Tibial nerve (tissue), 4 donors: ENCODE measurements around the gene NUPR1.

ENCODE experiments used
- EP300 ChIP-seq, 2 donors: sonication (generic); formaldehyde crosslinking; IDR thresholded peaks; one replicate each; pipeline ENCODE4 v1.6.1; 2017; ENCODE audit warnings: antibody characterized with exemption in 2 of 2, mild to moderate bottlenecking in 1 of 2
- TF ChIP-seq, protein P1 (sequence below), 5 experiments: fragments of 200-600 bp in 3 of 5; fragments of 450-650 bp in 2 of 5; sonication (generic) in 3 of 5; IDR thresholded peaks; one replicate each; pipeline ENCODE4 v1.5.1; 2016 to 2019; ENCODE audit warnings: antibody characterized with exemption in 5 of 5, mild to moderate bottlenecking in 3 of 5, moderate library complexity in 2 of 5

DNA sequence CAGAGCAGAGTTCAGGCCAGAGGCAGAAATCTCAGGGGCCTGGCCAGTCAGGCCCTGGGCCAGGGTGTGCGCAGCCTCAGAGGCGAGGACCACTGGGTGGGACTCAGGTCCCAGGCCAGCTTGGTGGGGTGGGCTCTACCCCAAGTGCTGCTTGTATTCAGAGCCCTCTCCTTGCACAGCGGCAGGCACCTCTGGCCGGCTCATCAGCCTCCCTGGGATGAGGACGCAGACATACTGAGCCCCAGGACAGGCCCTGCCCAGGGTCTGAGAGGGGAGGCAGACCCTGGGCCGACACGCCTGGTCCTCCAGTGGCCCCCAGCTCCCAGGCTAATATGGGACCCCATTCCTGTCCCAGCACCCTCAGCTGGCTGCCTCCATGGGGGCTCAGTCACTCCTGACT is 24.5 kb downstream of the NUPR1 start:
- no peak for TF ChIP-seq EP300 (IDR thresholded peaks at IDR 0.05)
- TF ChIP-seq, protein P1, sequence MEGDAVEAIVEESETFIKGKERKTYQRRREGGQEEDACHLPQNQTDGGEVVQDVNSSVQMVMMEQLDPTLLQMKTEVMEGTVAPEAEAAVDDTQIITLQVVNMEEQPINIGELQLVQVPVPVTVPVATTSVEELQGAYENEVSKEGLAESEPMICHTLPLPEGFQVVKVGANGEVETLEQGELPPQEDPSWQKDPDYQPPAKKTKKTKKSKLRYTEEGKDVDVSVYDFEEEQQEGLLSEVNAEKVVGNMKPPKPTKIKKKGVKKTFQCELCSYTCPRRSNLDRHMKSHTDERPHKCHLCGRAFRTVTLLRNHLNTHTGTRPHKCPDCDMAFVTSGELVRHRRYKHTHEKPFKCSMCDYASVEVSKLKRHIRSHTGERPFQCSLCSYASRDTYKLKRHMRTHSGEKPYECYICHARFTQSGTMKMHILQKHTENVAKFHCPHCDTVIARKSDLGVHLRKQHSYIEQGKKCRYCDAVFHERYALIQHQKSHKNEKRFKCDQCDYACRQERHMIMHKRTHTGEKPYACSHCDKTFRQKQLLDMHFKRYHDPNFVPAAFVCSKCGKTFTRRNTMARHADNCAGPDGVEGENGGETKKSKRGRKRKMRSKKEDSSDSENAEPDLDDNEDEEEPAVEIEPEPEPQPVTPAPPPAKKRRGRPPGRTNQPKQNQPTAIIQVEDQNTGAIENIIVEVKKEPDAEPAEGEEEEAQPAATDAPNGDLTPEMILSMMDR (IDR thresholded peaks at IDR 0.05) = no peak
